Upper lobe of left lung (tissue), 4 donors: ENCODE measurements around the gene ADAMTS10.
"Not testable (repeated sequence)": the region's sequence is repeated elsewhere in the genome, so short reads cannot be mapped to it uniquely, and the experiment has no call there.

ENCODE experiments used
- EP300 ChIP-seq, 4 donors: sonication (generic); formaldehyde crosslinking; IDR thresholded peaks; one replicate each; pipeline ENCODE4 v1.5.1; 2017; ENCODE audit warnings: antibody characterized with exemption in 4 of 4, control low read depth in 2 of 4
- POLR2A ChIP-seq, 4 donors: fragments of 450-650 bp; IDR thresholded peaks; one replicate each; pipeline ENCODE4 v1.5.1; 2016 to 2017; ENCODE audit warnings: antibody characterized with exemption in 4 of 4, mild to moderate bottlenecking in 2 of 4
- TF ChIP-seq, protein P1 (sequence below), 6 experiments: fragments of 450-650 bp in 4 of 6; fragments of 200-600 bp in 2 of 6; sonication (generic) in 2 of 6; IDR thresholded peaks; one replicate each; pipeline ENCODE4 v1.5.1; 2016 to 2019; ENCODE audit warnings: antibody characterized with exemption in 6 of 6

- TF ChIP-seq, protein P1, sequence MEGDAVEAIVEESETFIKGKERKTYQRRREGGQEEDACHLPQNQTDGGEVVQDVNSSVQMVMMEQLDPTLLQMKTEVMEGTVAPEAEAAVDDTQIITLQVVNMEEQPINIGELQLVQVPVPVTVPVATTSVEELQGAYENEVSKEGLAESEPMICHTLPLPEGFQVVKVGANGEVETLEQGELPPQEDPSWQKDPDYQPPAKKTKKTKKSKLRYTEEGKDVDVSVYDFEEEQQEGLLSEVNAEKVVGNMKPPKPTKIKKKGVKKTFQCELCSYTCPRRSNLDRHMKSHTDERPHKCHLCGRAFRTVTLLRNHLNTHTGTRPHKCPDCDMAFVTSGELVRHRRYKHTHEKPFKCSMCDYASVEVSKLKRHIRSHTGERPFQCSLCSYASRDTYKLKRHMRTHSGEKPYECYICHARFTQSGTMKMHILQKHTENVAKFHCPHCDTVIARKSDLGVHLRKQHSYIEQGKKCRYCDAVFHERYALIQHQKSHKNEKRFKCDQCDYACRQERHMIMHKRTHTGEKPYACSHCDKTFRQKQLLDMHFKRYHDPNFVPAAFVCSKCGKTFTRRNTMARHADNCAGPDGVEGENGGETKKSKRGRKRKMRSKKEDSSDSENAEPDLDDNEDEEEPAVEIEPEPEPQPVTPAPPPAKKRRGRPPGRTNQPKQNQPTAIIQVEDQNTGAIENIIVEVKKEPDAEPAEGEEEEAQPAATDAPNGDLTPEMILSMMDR (IDR thresholded peaks at IDR 0.05), result not testable (repeated sequence)
- not testable (repeated sequence) for TF ChIP-seq POLR2A, EP300 (IDR thresholded peaks at IDR 0.05)
Observed at GRCh38 chr19:8637070-8637469, 26.6 kb upstream of the ADAMTS10 start.
